Skeletal muscle satellite cell (primary cell): ENCODE data around the gene GDF11.
"Not testable (repeated sequence)": the region's sequence is repeated elsewhere in the genome, so short reads cannot be mapped to it uniquely, and the experiment has no call there.

Experiments used
- H3K27me3 ChIP-seq: 2 replicates; pipeline ENCODE4 v1.7.0; 2013; ENCODE audit warnings: low read length; ENCODE audit not compliant: control insufficient read depth, insufficient read depth
- H3K36me3 ChIP-seq: 2 replicates; pipeline ENCODE4 v1.7.0; 2013; ENCODE audit warnings: mild to moderate bottlenecking, control low read depth, low read length; ENCODE audit not compliant: insufficient read depth
- H3K4me1 ChIP-seq: 2 replicates; pipeline ENCODE4 v1.7.0; 2013; ENCODE audit warnings: low read length; ENCODE audit not compliant: control insufficient read depth, insufficient read depth
- H3K4me2 ChIP-seq: 2 replicates; pipeline ENCODE4 v1.7.0; 2013; ENCODE audit warnings: mild to moderate bottlenecking, low read length
- H3K4me3 ChIP-seq: 2 replicates; pipeline ENCODE4 v1.7.0; 2013; ENCODE audit warnings: low read length
- H3K9ac ChIP-seq: 2 replicates; pipeline ENCODE4 v1.7.0; 2013; ENCODE audit warnings: mild to moderate bottlenecking, low read depth, low read length, moderate library complexity
- H3K9me3 ChIP-seq: replicated peaks from 2 replicates; pipeline ENCODE4 v1.7.0; 2013; ENCODE audit warnings: mild to moderate bottlenecking, control low read depth, low read length

GDF11 gene

GRCh38 chr12:55746913-55747231 is 4.0 kb downstream of the GDF11 start:
- Histone ChIP-seq H3K9ac (no peak overlapping the region), H3K9me3 (no peaks in the 10 kb centered on the region), H3K27me3 (no peaks in the 10 kb centered on the region), H3K4me1 (peaks cover 22% of the 10 kb centered on the region), H3K4me2 (no peak overlapping the region), H3K36me3 (peaks cover 24% of the 10 kb centered on the region), H3K4me3 (no peak overlapping the region)

GRCh38 chr12:55748230-55748993 is 5.5 kb downstream of the GDF11 start:
- Histone ChIP-seq H3K9ac (no peak overlapping the region), H3K36me3 (peaks cover 35% of the 10 kb centered on the region), H3K4me2 (no peak overlapping the region), H3K4me1 (peaks cover 19% of the 10 kb centered on the region), H3K9me3 (no peaks in the 10 kb centered on the region), H3K4me3 (no peak overlapping the region), H3K27me3 (no peaks in the 10 kb centered on the region)

GRCh38 chr12:55755246-55755645 is 12.3 kb downstream of the GDF11 start:
- H3K4me3 ChIP-seq, result no peak overlapping the region
- no peaks in the 10 kb centered on the region for H3K27me3 ChIP-seq
- no peak overlapping the region for H3K4me2 ChIP-seq
- H3K9ac ChIP-seq, result no peak overlapping the region
- H3K4me1 ChIP-seq, result no peaks in the 10 kb centered on the region
- no peaks in the 10 kb centered on the region for H3K9me3 ChIP-seq
- H3K36me3 ChIP-seq, result peaks cover 84% of the 10 kb centered on the region

- H3K36me3 ChIP-seq, result peaks cover 75% of the 10 kb centered on the region
- H3K4me2 ChIP-seq, result no peak overlapping the region
- H3K9me3 ChIP-seq, result no peaks in the 10 kb centered on the region
- no peak overlapping the region for H3K9ac ChIP-seq
- no peak overlapping the region for H3K4me3 ChIP-seq
- no peaks in the 10 kb centered on the region for H3K4me1 ChIP-seq
- H3K27me3 ChIP-seq, result no peaks in the 10 kb centered on the region
These were observed 14.8 kb downstream of the GDF11 start for GRCh38 chr12:55757701-55758100.

GRCh38 chr12:55758575-55758974 is 15.7 kb downstream of the GDF11 start:
- H3K4me3 ChIP-seq, H3K4me2 ChIP-seq, H3K9me3 ChIP-seq, H3K9ac ChIP-seq, H3K27me3 ChIP-seq, H3K4me1 ChIP-seq: not testable (repeated sequence)
- H3K36me3 ChIP-seq, result peaks cover 73% of the 10 kb centered on the region

- Histone ChIP-seq H3K9me3 (no peaks in the 10 kb centered on the region), H3K4me2 (no peak overlapping the region), H3K36me3 (peaks cover 57% of the 10 kb centered on the region), H3K4me3 (no peak overlapping the region), H3K9ac (no peak overlapping the region), H3K4me1 (no peaks in the 10 kb centered on the region), H3K27me3 (no peaks in the 10 kb centered on the region)
These were observed 17.7 kb downstream of the GDF11 start for GRCh38 chr12:55760663-55761062.

GRCh38 chr12:55762646-55763045 is 19.7 kb downstream of the GDF11 start:
- Histone ChIP-seq H3K27me3 (no peaks in the 10 kb centered on the region), H3K4me3 (no peak overlapping the region), H3K4me1 (no peaks in the 10 kb centered on the region), H3K36me3 (peaks cover 46% of the 10 kb centered on the region), H3K9me3 (no peaks in the 10 kb centered on the region), H3K4me2 (no peak overlapping the region), H3K9ac (no peak overlapping the region)

GRCh38 chr12:55765736-55766290 is 22.9 kb downstream of the GDF11 start:
- Histone ChIP-seq H3K27me3 (no peaks in the 10 kb centered on the region), H3K36me3 (peaks cover 35% of the 10 kb centered on the region), H3K4me1 (no peaks in the 10 kb centered on the region), H3K9ac (no peak overlapping the region), H3K4me3 (no peak overlapping the region), H3K9me3 (no peaks in the 10 kb centered on the region), H3K4me2 (no peak overlapping the region)

GRCh38 chr12:55767156-55767555 is 24.2 kb downstream of the GDF11 start:
- Histone ChIP-seq H3K9me3 (no peaks in the 10 kb centered on the region), H3K4me2 (no peak overlapping the region), H3K36me3 (peaks cover 40% of the 10 kb centered on the region), H3K4me1 (no peaks in the 10 kb centered on the region), H3K27me3 (no peaks in the 10 kb centered on the region), H3K9ac (no peak overlapping the region), H3K4me3 (no peak overlapping the region)

- H3K27me3 ChIP-seq, result no peaks in the 10 kb centered on the region
- no peaks in the 10 kb centered on the region for H3K4me1 ChIP-seq
- no peak overlapping the region for H3K4me3 ChIP-seq
- peaks cover 33% of the 10 kb centered on the region for H3K36me3 ChIP-seq
- H3K9me3 ChIP-seq, result no peaks in the 10 kb centered on the region
- no peak overlapping the region for H3K9ac ChIP-seq
- no peak overlapping the region for H3K4me2 ChIP-seq
These were observed 28.8 kb downstream of the GDF11 start for GRCh38 chr12:55771736-55772135.

GRCh38 chr12:55777856-55778255 is 34.9 kb downstream of the GDF11 start:
- Histone ChIP-seq H3K9ac (no peak overlapping the region), H3K4me3 (no peak overlapping the region), H3K36me3 (peaks cover 44% of the 10 kb centered on the region), H3K4me2 (no peak overlapping the region), H3K4me1 (no peaks in the 10 kb centered on the region), H3K9me3 (no peaks in the 10 kb centered on the region), H3K27me3 (no peaks in the 10 kb centered on the region)

- H3K4me3 ChIP-seq, result no peak overlapping the region
- no peaks in the 10 kb centered on the region for H3K4me1 ChIP-seq
- H3K9me3 ChIP-seq, result no peaks in the 10 kb centered on the region
- no peak overlapping the region for H3K9ac ChIP-seq
- peaks cover 64% of the 10 kb centered on the region for H3K36me3 ChIP-seq
- H3K27me3 ChIP-seq, result no peaks in the 10 kb centered on the region
- no peak overlapping the region for H3K4me2 ChIP-seq
These were observed 37.8 kb downstream of the GDF11 start for GRCh38 chr12:55780685-55781084.
